Stimulated activated CD4-positive, alpha-beta T cell treated with anti-CD3 and anti-CD28 coated beads, TNF-alpha, amount 100 ng/mL, for 1 hour (primary cell): ENCODE data around the gene PLPPR2.
"Not testable (repeated sequence)": the region's sequence is repeated elsewhere in the genome, so short reads cannot be mapped to it uniquely, and the experiment has no call there.

Experiments
- DNase-seq, 3 donors: peaks; one replicate each; pipeline ENCODE4 v3.0.0-alpha.2; 2020; ENCODE audit warnings: low read depth in 3 of 3, low spot score in 1 of 3

Gene PLPPR2

DNA sequence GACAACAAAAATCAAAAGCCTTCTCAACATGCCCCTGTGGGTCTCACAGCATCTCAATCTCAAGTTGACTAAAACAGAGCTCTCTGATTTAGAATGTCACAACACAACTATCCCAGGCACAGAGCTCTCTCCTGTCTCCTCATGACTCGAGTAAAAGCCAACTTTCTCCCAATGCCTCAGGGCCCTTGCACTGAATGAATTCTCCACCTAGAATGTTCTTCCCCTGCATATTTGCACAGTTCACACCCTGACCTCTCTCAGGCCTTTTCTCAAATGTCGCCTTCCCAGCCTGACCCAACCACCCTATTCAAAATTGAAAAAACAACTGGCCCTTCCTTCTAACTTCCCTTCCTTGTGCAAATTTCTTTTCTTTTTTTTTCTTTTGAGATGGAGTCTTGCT is 15.5 kb downstream of the PLPPR2 start:
- no peak for DNase-seq

DNA sequence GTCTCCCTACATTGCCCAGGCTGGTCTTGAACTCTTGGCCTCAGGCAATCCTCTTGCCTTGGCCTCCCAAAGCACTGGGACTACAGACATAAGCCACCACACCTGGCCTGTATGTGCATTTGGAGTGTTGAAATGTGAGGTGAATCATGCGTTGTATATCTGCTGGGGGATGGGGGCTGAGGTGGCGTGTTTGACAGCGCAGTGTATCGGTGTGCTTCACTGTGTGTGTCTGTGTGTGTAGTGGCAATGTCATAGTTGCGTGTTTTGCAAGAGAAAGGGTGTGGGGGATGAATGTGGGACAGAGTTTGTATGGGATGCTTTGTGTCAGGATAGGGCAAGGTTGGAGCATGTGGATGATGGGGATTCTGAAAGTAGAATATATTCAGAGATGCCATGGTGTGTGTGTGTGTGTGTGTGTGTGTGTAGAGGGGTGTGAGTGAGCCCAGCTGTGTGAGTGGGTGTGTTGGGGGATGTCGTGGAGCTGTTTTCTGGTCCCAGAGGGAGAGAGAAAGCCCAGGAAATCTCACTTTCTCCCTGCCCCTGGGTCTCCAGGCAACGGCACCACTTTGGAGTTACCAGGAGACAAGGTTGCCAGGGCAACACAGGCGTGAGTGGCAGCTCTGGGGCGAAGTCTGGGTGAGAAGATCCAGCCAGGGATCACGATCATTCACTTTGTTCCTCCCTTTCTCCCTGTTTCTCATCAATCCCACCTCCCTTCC is 18.1 kb downstream of the PLPPR2 start:
- no peak for DNase-seq

DNA sequence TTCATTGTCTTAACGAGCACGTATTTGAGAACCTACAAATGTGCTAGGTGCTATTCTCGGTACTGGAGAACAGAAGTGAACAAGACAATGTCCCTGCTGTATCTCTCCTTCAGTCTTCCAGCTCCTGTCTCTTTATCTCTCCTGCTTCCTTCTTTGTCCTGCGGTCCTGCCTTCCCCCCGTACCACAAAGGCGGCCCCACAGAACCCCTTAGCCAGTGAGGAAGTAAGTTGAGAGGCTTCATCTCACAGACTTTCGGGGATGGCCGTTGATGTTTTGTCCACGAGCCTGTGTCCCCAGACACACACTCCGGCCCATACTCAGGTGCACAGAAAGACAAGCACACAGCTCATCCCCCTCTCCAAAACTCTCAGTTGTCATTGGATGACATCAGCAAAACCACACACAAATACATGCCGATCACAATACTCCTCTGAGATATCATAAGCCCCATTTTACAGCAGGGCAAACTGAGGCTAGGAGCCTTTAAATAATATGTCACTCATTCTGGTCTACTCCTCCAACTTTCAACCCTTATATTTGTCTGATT is 18.7 kb downstream of the PLPPR2 start:
- DNase-seq = no peak

DNA sequence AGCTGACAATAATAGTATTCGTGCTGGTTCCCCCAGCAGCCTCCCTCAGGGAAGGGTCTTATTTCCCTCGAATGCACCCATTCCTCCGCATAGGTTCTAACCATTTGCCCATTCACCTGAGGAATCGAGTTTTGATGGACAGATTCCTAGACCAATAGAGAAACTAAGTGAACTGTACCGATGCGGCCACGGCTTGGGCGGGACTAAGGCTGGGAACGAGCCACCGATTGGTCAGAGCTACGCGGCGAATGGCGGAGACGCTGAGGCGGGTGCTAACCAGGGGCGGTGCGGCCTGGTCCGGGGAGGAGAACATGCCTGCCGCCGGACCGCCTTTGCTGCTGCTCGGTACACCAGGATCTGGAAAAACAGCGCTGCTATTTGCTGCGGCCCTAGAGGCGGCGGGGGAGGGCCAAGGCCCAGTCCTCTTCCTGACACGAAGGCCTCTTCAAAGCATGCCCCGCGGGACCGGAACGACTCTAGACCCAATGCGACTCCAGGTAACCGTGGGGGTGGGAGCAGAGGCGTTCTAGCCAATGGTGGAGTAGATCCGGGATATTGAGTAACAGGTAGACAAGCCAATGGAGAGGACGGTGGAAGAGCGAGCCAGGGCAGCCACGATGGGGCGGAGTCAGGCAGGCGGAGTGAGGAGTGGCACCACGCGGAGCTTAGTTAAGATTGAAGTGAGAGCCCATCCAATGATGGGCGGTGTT is 19.4 kb downstream of the PLPPR2 start, which contains the start of gene SWSAP1:
SWSAP1 (plus strand) TSS at position 234 of the 710 bp plus-strand sequence; CDS start at position 249, 15 bp downstream.
- DNase-seq = peak; percentile 89 to 94 (median 91)

DNA sequence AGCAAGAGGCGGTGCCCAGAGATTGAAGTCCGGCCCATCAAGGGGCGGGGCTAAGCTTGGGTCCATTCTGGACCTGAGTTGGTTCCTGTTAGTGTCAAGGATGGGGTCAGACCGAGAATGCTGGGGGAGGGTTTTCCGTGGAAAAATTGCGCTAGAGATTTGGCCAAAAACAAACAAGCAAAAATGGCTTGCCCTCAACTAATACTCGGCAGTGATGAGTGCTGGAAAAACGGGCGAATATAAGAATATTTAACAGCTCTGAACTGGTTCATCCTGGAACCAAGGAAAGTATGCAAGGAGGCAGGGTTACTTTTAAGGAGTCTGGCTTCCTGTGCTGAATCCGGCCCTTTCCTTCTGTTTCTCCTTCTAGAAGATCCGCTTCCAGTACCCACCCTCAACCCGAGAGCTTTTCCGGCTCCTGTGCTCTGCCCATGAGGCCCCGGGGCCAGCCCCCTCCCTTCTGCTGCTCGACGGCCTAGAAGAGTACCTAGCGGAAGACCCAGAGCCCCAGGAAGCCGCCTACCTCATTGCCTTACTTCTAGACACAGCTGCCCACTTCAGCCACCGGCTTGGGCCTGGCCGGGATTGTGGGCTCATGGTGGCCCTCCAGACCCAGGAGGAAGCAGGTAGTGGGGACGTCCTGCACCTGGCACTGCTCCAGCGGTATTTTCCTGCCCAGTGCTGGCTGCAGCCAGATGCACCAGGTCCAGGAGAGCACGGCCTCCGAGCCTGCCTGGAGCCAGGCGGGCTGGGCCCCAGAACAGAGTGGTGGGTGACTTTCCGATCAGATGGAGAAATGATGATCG is 20.1 kb downstream of the PLPPR2 start:
- DNase-seq = peak in 2 of 3 donors; percentile 35 to 45

DNA sequence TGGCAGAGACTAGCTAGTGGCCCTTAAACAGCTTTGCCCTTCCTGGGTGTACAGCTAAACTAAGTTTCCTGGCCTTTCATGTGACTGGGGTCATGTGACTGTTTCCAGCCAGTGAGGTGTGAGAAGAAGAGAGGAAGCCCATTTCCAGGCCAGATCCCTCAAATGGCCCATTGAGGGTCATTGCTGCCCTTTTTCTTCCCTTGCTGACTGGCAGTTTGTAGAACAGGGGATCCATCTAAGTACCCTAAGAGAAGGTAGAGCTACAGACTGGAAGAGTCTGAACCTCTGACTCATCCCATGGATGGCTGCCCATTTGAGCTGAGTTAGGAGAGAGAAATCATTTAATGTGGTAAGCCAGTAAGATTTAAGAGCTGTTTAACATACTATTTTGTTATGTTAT is 22.0 kb downstream of the PLPPR2 start:
- DNase-seq = no peak

DNA sequence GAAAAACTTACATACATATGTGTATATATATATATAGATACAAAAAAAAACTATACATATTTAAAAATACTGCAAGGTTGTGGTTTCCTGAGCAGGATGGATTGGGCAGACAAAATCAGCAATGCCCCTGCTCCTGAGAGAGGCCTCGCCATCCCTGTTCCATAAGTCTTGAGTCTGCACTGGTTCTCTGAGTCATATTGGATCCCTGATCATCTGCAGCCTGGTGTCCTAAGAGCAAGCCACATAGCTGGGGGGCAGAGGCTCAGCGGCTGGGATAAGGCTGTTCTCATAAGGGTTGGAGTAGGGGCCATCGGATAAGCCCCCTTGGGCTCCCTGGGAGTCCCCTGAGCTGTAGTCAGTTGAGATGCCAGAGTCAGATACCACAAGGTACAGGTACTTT is 22.5 kb downstream of the PLPPR2 start:
- no peak for DNase-seq

DNA sequence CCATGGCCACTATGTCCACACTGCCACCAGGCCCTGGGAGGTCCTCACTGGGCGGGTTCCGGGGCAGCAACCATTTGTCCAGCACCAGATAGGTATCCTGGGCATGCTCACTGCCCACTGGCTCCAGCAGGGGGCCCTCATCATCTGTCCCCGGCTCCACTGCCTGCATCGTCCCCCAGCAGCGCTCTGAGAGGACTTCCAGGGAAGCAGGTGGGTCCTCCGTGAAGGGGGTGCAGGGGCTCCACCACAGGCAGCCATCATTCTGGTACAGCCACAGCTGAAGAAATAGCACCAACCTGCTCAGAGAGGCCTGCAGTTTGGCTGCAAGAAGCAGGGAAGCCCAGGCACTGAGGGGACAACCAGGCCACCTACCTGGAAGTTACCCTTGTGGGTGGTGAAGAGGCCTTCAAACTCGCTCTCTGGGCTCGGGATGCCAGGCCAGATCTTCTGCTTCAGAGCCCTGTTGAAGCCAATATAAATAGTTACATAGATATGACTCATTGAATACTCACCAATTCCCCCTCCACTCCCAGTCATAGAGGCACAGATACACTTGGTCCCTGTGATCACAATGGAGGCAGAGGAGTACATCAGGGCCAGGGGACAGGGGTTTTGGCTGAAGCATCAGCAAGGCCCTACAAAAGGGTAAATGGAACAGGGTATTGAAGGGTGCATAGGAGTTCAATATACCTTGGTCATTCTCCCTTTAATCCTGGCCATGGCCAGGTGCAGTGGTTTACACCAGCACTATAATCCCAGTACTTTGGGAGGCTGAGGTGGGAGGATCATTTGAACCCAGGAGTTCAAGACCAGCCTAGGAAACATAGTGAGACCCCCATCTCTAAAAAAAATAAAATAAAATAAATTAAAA is 23.3 kb downstream of the PLPPR2 start:
- DNase-seq = no peak

DNA sequence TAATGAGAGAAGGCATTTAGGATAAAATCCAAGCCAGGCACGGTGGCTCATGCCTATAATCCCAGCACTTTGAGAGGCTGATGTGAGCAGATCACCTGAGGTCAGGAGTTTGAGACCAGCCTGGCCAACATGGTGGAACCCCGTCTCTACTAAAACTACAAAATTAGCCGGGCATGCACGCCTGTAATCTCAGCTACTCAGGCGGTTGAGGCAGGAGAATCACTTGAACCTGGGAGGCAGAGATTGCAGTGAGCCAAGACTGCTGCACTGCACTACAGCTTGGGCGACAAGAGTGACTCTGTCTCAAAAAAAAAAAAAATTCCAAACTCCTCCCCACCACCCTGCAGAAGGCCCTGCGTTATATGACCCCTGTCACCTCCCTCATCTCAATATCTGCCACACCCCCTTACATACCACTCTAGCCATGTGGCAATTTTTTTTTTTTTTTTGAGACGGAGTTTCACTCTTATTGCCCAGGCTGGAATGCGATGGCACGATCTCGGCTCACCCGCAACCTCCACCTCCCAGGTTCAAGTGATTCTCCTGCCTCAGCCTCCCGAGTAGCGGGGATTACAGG is 24.1 kb downstream of the PLPPR2 start:
- DNase-seq = not testable (repeated sequence)

DNA sequence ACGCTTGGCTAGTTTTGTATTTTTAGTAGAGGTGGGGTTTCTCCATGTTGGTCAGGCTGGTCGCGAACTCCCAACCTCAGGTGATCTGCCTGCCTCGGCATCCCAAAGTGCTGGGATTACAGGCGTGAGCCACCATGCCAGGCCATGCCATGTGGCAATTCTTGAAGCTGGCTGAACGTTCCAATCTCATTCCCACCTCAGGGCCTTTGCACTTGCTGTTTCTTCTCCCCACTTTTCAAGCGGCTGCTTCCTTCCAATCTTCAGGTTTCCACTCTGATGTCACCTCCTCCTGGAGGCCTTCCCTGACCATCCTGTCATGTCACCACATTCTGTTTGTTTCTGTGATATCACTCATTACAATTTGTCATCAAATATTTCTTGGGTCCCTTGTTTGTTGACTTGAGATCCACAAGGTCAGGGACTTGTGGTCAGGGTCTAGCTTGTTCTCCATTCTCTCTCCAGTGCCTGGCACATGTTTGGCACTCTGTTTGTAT is 24.7 kb downstream of the PLPPR2 start:
- no peak for DNase-seq

DNA sequence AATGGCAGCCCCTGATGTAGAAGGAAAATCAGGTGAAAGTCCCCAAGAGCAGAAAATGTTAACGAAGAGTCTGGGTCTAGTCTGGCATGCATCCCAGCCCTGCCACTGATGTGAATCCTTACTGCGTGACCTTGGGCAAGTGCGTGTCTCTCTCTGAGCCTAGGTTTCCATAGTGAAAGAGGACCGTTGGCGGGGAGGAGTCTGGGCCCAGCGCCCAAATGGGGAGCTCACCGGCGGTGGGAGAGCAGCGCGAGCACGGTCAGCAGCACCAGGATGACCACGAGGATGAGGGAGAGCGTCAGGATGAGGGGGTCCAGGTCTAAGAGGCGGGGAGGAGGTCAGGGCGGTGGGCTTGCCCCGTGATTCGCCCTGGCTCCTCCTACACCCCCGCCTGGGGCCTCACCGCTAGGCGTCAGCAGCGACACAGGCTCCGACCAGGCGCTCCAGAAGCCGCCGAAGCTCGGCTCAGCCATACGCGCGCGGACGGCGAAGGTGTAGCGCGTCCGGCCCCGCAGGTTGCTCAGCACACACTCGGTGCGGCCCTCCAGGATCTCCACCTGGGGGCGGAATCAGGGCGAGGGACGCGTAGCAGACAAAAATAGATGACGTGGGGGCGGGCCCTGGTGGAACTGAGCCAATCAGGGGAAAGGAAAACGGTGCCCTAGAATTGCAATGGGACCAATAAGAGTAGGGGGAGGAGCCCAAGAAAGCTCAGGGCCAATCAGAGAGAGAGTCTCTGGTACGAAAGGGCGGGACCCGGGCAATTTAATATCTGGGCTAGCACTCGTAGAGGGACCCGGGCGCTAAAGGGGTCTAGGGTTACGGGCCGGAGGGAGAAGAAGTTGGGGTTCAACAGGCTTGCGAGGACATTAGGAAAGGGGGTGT is 25.7 kb downstream of the PLPPR2 start:
- DNase-seq = peak; percentile 88 to 95 (median 94)

DNA sequence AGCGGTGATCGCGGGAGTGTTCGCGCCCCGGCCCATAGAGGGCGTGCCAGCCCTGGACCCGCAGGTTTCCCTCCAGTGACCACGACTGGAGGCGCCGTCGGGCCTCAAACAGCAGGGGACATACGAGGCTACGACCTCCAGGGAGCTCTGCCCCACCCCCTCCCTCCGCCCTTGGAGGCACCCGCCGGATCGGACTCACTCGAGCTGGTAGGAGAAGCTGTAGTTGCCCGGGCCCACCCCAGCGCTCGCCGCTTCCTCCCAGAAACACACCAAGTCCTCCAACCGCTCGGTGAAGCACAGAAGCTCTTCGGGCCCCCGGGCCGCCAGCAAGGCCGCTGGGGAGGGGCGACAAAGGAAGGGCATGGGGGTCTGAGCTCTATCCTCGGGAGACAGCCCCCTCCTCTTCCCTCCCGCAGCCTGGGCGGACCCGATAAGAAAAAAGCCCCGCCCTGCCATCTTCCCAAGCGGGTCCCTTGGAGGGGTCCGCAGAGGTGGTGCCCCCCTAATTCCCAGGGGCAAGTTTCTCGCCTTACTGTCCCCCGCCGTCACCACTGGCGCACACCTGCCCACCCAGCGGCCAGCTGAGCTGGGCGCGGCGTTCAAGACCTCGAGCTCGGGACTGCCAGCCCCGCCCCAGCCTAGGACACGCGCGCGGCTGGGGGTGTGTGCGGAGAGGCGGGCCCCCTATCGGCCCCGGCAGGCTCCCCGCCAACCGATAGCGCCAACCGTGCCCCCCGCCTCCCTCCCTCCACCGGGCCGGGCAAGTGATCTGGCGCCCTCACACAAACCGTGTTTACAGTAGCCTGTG is 27.9 kb downstream of the PLPPR2 start:
- no peak for DNase-seq

DNA sequence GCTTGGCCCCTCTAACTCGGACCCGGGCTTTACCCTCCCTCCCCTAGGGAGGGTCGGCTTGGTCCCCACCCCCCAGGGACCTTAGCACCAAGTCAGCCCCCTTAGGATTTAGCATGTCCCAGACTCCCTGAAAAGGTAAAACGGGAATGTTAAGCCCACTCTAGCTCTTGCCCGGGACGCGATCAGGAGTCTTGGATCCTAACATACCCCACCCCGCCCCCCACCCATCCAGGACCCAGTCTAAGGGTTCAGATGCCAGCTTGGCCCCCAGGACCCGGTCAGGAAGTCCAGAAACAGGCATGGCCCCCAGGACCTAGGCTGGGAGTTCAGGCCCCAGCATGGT is 28.4 kb downstream of the PLPPR2 start:
- DNase-seq = no peak

DNA sequence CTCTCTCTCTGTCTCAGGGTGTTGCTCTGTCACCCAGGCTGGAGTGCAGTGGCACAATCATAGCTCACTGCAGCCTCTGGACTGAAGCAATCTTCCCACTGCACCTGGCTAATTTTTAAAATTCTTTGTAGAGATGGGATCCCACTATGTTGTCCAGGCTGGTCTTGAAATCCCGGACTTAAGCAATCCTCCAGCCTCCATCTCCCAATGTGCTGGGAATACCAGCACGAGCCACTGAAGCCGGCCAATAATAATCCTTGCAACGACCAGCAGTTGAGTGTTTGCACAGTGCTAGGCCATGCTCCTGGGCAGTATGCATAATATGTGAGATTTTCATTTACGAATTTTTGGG is 29.5 kb downstream of the PLPPR2 start:
- no peak for DNase-seq

DNA sequence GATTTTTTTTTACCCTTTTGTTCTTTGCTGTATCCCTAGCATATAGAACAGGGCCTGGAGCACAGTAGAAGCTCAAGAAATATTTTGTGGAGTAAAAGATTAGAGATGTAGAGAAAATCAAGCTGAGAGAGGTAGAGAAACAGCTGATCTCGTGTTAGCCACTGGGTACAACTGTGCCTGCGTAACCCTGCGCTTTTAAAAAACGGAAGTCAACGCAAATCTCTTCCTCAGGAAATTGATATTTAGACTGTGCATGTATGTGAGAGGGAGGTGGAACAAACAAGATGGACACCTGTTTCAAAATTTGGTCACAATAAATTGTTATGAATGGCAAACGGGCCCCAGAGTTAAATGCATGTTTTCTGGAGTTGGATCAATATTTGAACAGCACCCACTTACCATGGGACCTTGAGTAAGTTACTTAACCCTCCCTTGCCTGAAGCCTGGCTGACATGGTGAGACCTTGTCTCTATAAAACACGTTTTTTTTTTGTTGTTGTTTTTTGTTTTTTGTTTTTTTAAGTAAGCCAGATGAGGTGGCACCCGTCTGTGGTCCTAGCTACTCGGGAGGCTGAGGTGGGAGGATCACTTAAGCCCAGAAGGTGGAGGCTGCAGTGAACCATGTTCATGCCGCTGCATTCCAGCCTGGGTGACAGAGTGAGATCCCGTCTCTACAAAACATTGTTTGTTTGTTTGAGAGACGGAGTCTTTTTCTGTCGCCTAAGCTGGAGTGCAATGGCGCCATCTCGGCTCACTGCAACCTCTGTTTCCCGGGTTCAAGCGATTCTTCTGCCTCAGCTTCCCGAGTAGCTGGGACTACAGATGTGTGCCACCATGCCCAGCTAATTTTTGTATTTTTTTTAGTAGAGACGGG is 32.2 kb downstream of the PLPPR2 start:
- DNase-seq = no peak

DNA sequence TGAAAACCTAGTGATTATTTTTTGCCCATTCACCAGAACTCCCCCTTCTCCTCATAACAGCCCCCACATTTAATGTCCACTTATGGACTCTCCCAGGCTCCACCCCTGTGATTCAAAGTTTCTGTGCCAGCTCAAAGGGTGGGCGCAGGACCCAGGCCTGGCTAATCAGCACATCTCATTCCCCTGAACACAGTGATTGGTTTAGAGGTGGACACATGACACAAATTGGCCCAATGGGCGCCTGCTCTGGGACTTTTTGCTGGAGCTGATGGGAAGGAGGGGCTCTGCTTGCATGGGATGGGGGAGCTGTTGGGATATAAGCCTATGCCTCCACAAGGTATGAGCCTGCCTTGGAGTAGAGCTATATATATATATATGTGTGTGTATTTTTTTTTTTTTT is 35.1 kb downstream of the PLPPR2 start:
- DNase-seq = no peak

DNA sequence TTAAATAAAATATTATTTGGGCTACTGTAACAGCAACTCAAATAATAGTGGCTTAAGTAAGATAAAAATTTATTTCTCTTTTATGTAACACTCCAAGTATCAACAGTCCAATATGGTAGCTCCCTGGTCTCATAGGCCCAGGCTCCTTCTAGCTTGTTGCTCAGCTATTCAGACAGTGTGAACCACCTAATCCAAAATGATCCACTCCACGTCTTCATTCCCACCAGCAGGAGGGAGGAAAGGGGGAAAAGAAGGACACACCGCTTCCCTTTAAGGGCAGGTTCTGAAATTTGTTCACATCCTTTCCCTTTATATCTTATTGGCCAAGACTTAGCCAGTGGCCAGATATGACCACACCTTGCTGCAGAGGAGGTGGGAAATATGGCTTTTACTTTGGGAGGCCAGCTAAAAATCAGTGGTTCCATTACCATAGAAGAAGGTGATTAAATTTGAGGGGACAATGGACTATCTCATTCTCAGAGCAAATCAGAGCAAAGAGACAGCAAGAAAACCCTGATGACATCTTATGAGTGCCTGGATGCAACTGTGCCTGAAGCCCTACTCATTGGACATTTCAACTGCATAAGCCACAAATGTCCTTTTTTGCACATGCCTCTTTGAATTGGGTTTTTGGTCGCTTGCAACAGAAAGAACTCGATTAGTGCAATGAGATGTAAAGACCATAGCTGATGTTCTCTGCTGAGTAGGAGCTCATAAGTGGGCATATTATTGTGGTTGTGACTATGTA is 35.9 kb downstream of the PLPPR2 start:
- DNase-seq = no peak
